Activated CD8-positive, alpha-beta T cell treated with anti-CD3 and anti-CD28 coated beads, Interleukin-2, amount 10 ng/mL, durations not matched to agents 7 days and 5 days (primary cell): Measurements from ENCODE around the gene ARHGAP24. TPM values are rescaled to one million over a fixed set of nuclear protein-coding genes. Genes with fewer than 3 reads are reported as not detected.

ENCODE experiments used
- microRNA-seq: library from miRNA; unstranded; fragments of <30 nt; microRNA quantifications from one replicate; pipeline ENCODE4 v1.2.0, GENCODE V29; 2022
- total RNA-seq, 2 experiments: library from RNA; stranded (reverse); gene quantifications; one replicate each; pipeline ENCODE4 v1.2.3, GENCODE V29; 2021

Gene ARHGAP24
- total RNA-seq, 2 experiments from 2014 or later: not detected

Small RNA genes within 50 kb of the gene (microRNA-seq; reads per million reads assigned to microRNA genes)
- not detected for gene MIR4451
